ENCODE results near the gene RDX. TPM values are rescaled to one million over a fixed set of nuclear protein-coding genes. Genes with fewer than 3 reads are reported as not detected.
A peak's percentile ranks its signal among the peaks of the same experiment; 100 is the strongest.

Gene RDX
- total RNA-seq, 1 experiment from 2014 or later = 101 TPM

DNA sequence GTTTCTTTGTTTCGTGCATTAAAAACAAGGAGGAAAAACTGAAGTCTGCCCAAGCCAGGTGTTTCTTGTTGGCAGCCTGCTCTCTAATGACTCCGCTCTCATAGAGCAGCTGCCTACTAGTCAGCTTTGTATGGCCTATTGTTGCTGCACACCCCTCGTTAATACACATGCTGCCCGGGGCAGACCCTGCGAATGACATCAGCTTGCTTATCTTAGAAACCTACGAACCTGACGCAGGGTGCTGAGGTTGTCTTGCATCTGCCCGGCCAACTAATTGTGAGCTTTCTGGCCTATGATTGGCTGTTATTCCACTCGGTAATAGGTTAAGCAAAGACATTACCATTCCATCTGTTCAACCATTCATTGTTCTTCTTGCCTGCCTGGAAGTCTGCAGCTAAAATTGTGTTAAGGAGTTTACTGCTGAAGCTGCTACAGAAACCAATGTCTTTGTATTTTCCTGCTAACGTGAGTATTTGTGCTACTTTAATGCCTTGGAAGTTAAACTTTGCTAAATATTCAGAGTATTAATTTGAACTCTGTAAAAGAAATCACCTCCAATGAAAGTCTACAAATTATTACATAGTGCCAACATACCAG is 165.7 kb downstream of the RDX start:
- no peak for DNase-seq (ENCODE audit: low read depth)

DNA sequence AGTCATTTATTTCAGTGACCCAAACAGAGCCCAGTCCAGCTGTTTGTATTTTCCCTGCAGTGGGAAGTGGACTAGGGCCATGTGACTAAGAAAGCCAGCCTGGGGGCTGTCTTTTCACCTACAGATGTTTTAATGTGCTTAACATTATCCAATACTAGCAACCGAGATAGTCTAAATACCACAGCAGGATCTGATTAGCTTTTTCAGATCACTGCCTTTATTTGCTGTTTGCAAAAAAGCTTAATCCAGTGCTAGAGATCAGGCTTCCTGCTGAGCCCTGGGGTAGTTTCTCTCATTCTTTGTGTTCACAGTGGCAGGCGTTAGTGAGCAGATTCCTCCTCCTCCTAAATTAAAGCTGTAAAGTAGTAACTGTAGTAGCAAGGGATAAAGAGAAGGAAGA is 168.3 kb downstream of the RDX start:
- no peak for DNase-seq (ENCODE audit: low read depth)

DNA sequence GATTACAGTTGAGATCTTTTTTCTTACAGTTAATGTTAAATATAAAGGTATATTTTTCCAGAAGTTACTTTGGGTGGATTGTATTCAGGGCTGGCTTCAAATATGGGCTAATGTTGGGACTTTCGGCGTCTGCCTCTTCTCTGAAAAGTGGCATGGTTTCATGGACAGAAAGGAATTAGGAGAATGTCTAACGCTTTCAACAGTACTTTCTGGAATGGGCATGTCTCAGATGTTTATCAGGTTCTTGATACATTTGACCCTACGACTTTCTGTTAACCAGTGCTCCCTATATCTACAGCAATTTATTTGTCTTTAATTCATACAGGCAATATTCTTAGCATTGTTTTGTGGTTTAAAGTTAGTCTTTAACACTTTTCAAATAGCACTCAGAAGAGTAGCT is 169.5 kb downstream of the RDX start:
- no peak for DNase-seq (ENCODE audit: low read depth)

DNA sequence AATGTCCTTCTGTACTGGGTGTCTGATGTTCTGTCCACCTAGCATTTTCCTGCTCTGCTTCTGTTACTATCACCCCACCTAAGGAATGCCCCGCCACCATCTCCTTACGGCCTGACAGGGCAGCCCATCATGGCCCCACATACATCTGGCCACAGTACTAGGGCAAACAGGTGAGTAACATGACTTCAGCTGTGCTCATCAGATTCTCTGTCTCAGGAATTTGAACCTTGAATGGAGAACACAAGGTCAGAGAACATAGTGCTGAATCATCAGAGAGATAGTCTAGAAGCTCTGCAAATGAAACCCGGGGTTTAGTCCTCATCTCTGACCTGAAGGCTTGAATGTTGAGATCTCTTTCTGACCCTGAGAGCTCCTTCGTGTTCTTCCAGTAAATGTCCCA is 170.8 kb downstream of the RDX start:
- peak; percentile 61 for DNase-seq (ENCODE audit: low read depth)

Other genes with a start within 250 kb of the RDX start
- gene ZC3H12C, start 203.2 kb downstream of the RDX start, total RNA-seq (2014; rRNA removed; shearing (Covaris generic)) = 11.9 and 14.8 TPM in 2 replicates
- gene FDX1, start 133.3 kb upstream of the RDX start, total RNA-seq (2014; rRNA removed; shearing (Covaris generic)) = 17.1 and 21.2 TPM in 2 replicates